Measurements from ENCODE around the gene PRLHR.

The PRLHR gene

GRCh38 chr10:118567701-118568248 lies 27.7 kb downstream of the PRLHR start:
- Mint-ChIP-seq H3K4me1 (no peaks in the 10 kb centered on the region), H3K4me3 (no peak overlapping the region), H3K27ac (ENCODE audit: low read depth) (no peak overlapping the region), H3K36me3 (ENCODE audit: insufficient read depth) (no peaks in the 10 kb centered on the region), H3K9me3 (no peaks in the 10 kb centered on the region), H3K27me3 (peaks cover 32% of the 10 kb centered on the region)
- ATAC-seq (replicated peaks; ENCODE audit: extremely low read depth, poor library complexity, severe bottlenecking) = no peak
- no peak for DNase-seq (ENCODE audit: low spot score in 2 of 2)

- ATAC-seq (replicated peaks; ENCODE audit: extremely low read depth, poor library complexity, severe bottlenecking) = no peak
- no peaks in the 10 kb centered on the region for H3K9me3 Mint-ChIP-seq
- no peak overlapping the region for H3K4me3 Mint-ChIP-seq
- no peaks in the 10 kb centered on the region for H3K36me3 Mint-ChIP-seq (ENCODE audit: insufficient read depth)
- DNase-seq (ENCODE audit: low spot score in 2 of 2) = no peak
- H3K27me3 Mint-ChIP-seq = peaks cover 36% of the 10 kb centered on the region
- no peaks in the 10 kb centered on the region for H3K4me1 Mint-ChIP-seq
- H3K27ac Mint-ChIP-seq (ENCODE audit: low read depth) = no peak overlapping the region
Observed at GRCh38 chr10:118566911-118567310, 28.5 kb downstream of the PRLHR start.

GRCh38 chr10:118565301-118566075 lies 30.0 kb downstream of the PRLHR start:
- no peak for DNase-seq (ENCODE audit: low spot score in 2 of 2)
- no peak for ATAC-seq (replicated peaks; ENCODE audit: extremely low read depth, poor library complexity, severe bottlenecking)
- Mint-ChIP-seq H3K36me3 (ENCODE audit: insufficient read depth) (no peaks in the 10 kb centered on the region), H3K27ac (ENCODE audit: low read depth) (no peak overlapping the region), H3K4me1 (no peaks in the 10 kb centered on the region), H3K4me3 (no peak overlapping the region), H3K9me3 (no peaks in the 10 kb centered on the region), H3K27me3 (peaks cover 50% of the 10 kb centered on the region)

GRCh38 chr10:118564652-118565051 lies 30.8 kb downstream of the PRLHR start:
- no peaks in the 10 kb centered on the region for H3K36me3 Mint-ChIP-seq (ENCODE audit: insufficient read depth)
- DNase-seq (ENCODE audit: low spot score in 2 of 2) (no peak), ATAC-seq (replicated peaks; ENCODE audit: extremely low read depth, poor library complexity, severe bottlenecking) (no peak)
- H3K9me3 Mint-ChIP-seq = no peaks in the 10 kb centered on the region
- H3K4me1 Mint-ChIP-seq = no peaks in the 10 kb centered on the region
- no peak overlapping the region for H3K27ac Mint-ChIP-seq (ENCODE audit: low read depth)
- H3K4me3 Mint-ChIP-seq = no peak overlapping the region
- peaks cover 51% of the 10 kb centered on the region for H3K27me3 Mint-ChIP-seq

GRCh38 chr10:118564114-118564513 lies 31.3 kb downstream of the PRLHR start:
- ATAC-seq (replicated peaks; ENCODE audit: extremely low read depth, poor library complexity, severe bottlenecking) (no peak), DNase-seq (ENCODE audit: low spot score in 2 of 2) (no peak)
- peaks cover 56% of the 10 kb centered on the region for H3K27me3 Mint-ChIP-seq
- H3K4me3 Mint-ChIP-seq = no peak overlapping the region
- H3K4me1 Mint-ChIP-seq = no peaks in the 10 kb centered on the region
- H3K36me3 Mint-ChIP-seq (ENCODE audit: insufficient read depth) = no peaks in the 10 kb centered on the region
- no peak overlapping the region for H3K27ac Mint-ChIP-seq (ENCODE audit: low read depth)
- no peaks in the 10 kb centered on the region for H3K9me3 Mint-ChIP-seq

GRCh38 chr10:118563373-118563890 lies 32.0 kb downstream of the PRLHR start:
- H3K27me3 Mint-ChIP-seq = peaks cover 63% of the 10 kb centered on the region
- no peak overlapping the region for H3K27ac Mint-ChIP-seq (ENCODE audit: low read depth)
- no peaks in the 10 kb centered on the region for H3K9me3 Mint-ChIP-seq
- DNase-seq (ENCODE audit: low spot score in 2 of 2) (no peak), ATAC-seq (replicated peaks; ENCODE audit: extremely low read depth, poor library complexity, severe bottlenecking) (no peak)
- no peaks in the 10 kb centered on the region for H3K36me3 Mint-ChIP-seq (ENCODE audit: insufficient read depth)
- no peaks in the 10 kb centered on the region for H3K4me1 Mint-ChIP-seq
- no peak overlapping the region for H3K4me3 Mint-ChIP-seq

- H3K27ac Mint-ChIP-seq (ENCODE audit: low read depth) = no peak overlapping the region
- H3K4me1 Mint-ChIP-seq = no peaks in the 10 kb centered on the region
- no peak for DNase-seq (ENCODE audit: low spot score in 2 of 2)
- ATAC-seq (replicated peaks; ENCODE audit: extremely low read depth, poor library complexity, severe bottlenecking) = no peak
- H3K27me3 Mint-ChIP-seq = peaks cover 69% of the 10 kb centered on the region
- no peaks in the 10 kb centered on the region for H3K9me3 Mint-ChIP-seq
- H3K36me3 Mint-ChIP-seq (ENCODE audit: insufficient read depth) = no peaks in the 10 kb centered on the region
- no peak overlapping the region for H3K4me3 Mint-ChIP-seq
Observed at GRCh38 chr10:118562851-118563250, 32.6 kb downstream of the PRLHR start.

- no peaks in the 10 kb centered on the region for H3K9me3 Mint-ChIP-seq
- no peak for ATAC-seq (replicated peaks; ENCODE audit: extremely low read depth, poor library complexity, severe bottlenecking)
- H3K27me3 Mint-ChIP-seq = peaks cover 80% of the 10 kb centered on the region
- no peaks in the 10 kb centered on the region for H3K4me1 Mint-ChIP-seq
- no peak for DNase-seq (ENCODE audit: low spot score in 2 of 2)
- no peak overlapping the region for H3K27ac Mint-ChIP-seq (ENCODE audit: low read depth)
- no peak overlapping the region for H3K4me3 Mint-ChIP-seq
- H3K36me3 Mint-ChIP-seq (ENCODE audit: insufficient read depth) = peaks cover 2% of the 10 kb centered on the region
Observed at GRCh38 chr10:118557946-118558345, 37.5 kb downstream of the PRLHR start.

- ATAC-seq (replicated peaks; ENCODE audit: extremely low read depth, poor library complexity, severe bottlenecking) (no peak), DNase-seq (ENCODE audit: low spot score in 2 of 2) (no peak)
- Mint-ChIP-seq H3K4me1 (no peaks in the 10 kb centered on the region), H3K27me3 (peaks cover 82% of the 10 kb centered on the region), H3K27ac (ENCODE audit: low read depth) (no peak overlapping the region), H3K9me3 (no peaks in the 10 kb centered on the region), H3K36me3 (ENCODE audit: insufficient read depth) (peaks cover 2% of the 10 kb centered on the region), H3K4me3 (no peak overlapping the region)
Observed at GRCh38 chr10:118551535-118552100, 43.8 kb downstream of the PRLHR start.

GRCh38 chr10:118547282-118547681 lies 48.2 kb downstream of the PRLHR start:
- Mint-ChIP-seq H3K9me3 (no peaks in the 10 kb centered on the region), H3K27me3 (peaks cover 81% of the 10 kb centered on the region), H3K36me3 (ENCODE audit: insufficient read depth) (no peaks in the 10 kb centered on the region), H3K4me3 (no peak overlapping the region), H3K4me1 (no peaks in the 10 kb centered on the region), H3K27ac (ENCODE audit: low read depth) (no peak overlapping the region)
- no peak for ATAC-seq (replicated peaks; ENCODE audit: extremely low read depth, poor library complexity, severe bottlenecking)
- no peak for DNase-seq (ENCODE audit: low spot score in 2 of 2)

GRCh38 chr10:118546479-118546878 lies 49.0 kb downstream of the PRLHR start:
- no peak for ATAC-seq (replicated peaks; ENCODE audit: extremely low read depth, poor library complexity, severe bottlenecking)
- no peak for DNase-seq (ENCODE audit: low spot score in 2 of 2)
- H3K36me3 Mint-ChIP-seq (ENCODE audit: insufficient read depth) = no peaks in the 10 kb centered on the region
- no peaks in the 10 kb centered on the region for H3K9me3 Mint-ChIP-seq
- H3K27ac Mint-ChIP-seq (ENCODE audit: low read depth) = no peak overlapping the region
- H3K4me3 Mint-ChIP-seq = no peak overlapping the region
- H3K27me3 Mint-ChIP-seq = peaks cover 81% of the 10 kb centered on the region
- H3K4me1 Mint-ChIP-seq = no peaks in the 10 kb centered on the region

GRCh38 chr10:118545381-118545780 lies 50.1 kb downstream of the PRLHR start:
- Mint-ChIP-seq H3K4me1 (no peaks in the 10 kb centered on the region), H3K27ac (ENCODE audit: low read depth) (no peak overlapping the region), H3K27me3 (peaks cover 81% of the 10 kb centered on the region), H3K36me3 (ENCODE audit: insufficient read depth) (no peaks in the 10 kb centered on the region), H3K9me3 (no peaks in the 10 kb centered on the region), H3K4me3 (no peak overlapping the region)
- no peak for DNase-seq (ENCODE audit: low spot score in 2 of 2)
- ATAC-seq (replicated peaks; ENCODE audit: extremely low read depth, poor library complexity, severe bottlenecking) = no peak

- ATAC-seq (replicated peaks; ENCODE audit: extremely low read depth, poor library complexity, severe bottlenecking) = no peak
Observed at GRCh38 chr10:118544401-118544948, 51.0 kb downstream of the PRLHR start.

More at GRCh38 chr10:118544401-118544948, 51.0 kb downstream of the PRLHR start:
- no peak for DNase-seq (ENCODE audit: low spot score in 2 of 2)
- no peak overlapping the region for H3K27ac Mint-ChIP-seq (ENCODE audit: low read depth)
- H3K4me3 Mint-ChIP-seq = no peak overlapping the region
- peaks cover 85% of the 10 kb centered on the region for H3K27me3 Mint-ChIP-seq
- no peaks in the 10 kb centered on the region for H3K9me3 Mint-ChIP-seq
- H3K4me1 Mint-ChIP-seq = no peaks in the 10 kb centered on the region
- H3K36me3 Mint-ChIP-seq (ENCODE audit: insufficient read depth) = no peaks in the 10 kb centered on the region

Data from central memory CD8-positive, alpha-beta T cell (primary cell).